SK-N-MC (cell line): ENCODE results near the gene MIB1.

Source experiments
- DNase-seq: peaks from one replicate; pipeline ENCODE4 v3.0.0-alpha.2; 2011; ENCODE audit warnings: low read depth, low spot score
- H3K27ac ChIP-seq: fragments of 200-600 bp; sonication (generic); 2 replicates; pipeline ENCODE4 v1.5.1; 2016; ENCODE audit warnings: mixed run types
- H3K36me3 ChIP-seq: fragments of 200-600 bp; sonication (generic); 2 replicates; pipeline ENCODE4 v1.6.1; 2017; ENCODE audit warnings: antibody characterized with exemption, low read length, mixed read lengths; ENCODE audit not compliant: insufficient read depth
- H3K4me3 ChIP-seq: fragments of 200-600 bp; sonication (generic); 2 replicates; pipeline ENCODE4 v1.5.1; 2016
- H3K9ac ChIP-seq: fragments of 200-600 bp; sonication (generic); 2 replicates; pipeline ENCODE4 v1.8.0; 2017; ENCODE audit warnings: mixed run types, mixed read lengths; ENCODE audit not compliant: insufficient read length
- H3K9me3 ChIP-seq: fragments of 200-600 bp; sonication (generic); 2 replicates; pipeline ENCODE4 v1.6.1; 2017; ENCODE audit warnings: low read depth, mild to moderate bottlenecking, antibody characterized with exemption, low read length, moderate library complexity, mixed read lengths
- EZH2 ChIP-seq: fragments of 200-600 bp; sonication (generic); IDR thresholded peaks from one replicate; pipeline ENCODE4 v1.6.1; 2017; ENCODE audit warnings: antibody characterized with exemption
- FOXP2 ChIP-seq: optimal IDR thresholded peaks from 2 replicates; pipeline ENCODE3; 2011; ENCODE audit warnings: mild to moderate bottlenecking, moderate library complexity; ENCODE audit not compliant: insufficient read depth; ENCODE audit errors: extremely low read length, control extremely low read depth
- POLR2AphosphoS5 ChIP-seq: IDR thresholded peaks from 2 replicates; pipeline ENCODE4 v1.6.1; 2012; ENCODE audit warnings: mild to moderate bottlenecking, low read depth, low read length, borderline replicate concordance

MIB1 gene

GRCh38 chr18:21741562-21742314, 1.1 kb downstream of the MIB1 start:
- Histone ChIP-seq H3K36me3 (no peaks in the 10 kb centered on the region), H3K27ac (no peak overlapping the region), H3K9me3 (no peaks in the 10 kb centered on the region), H3K4me3 (peak overlapping the region; percentile 98), H3K9ac (peak overlapping the region; percentile 96)
- no peak for TF ChIP-seq POLR2AphosphoS5
- TF ChIP-seq FOXP2: no peak
- TF ChIP-seq EZH2: no peak
- DNase-seq: no peak

GRCh38 chr18:21742315-21742687, 1.7 kb downstream of the MIB1 start:
- Histone ChIP-seq H3K27ac (no peak overlapping the region), H3K36me3 (no peaks in the 10 kb centered on the region), H3K9me3 (no peaks in the 10 kb centered on the region), H3K9ac (peak overlapping the region; percentile 96), H3K4me3 (peak overlapping the region; percentile 98)
- no peak for TF ChIP-seq EZH2
- no peak for TF ChIP-seq FOXP2
- no peak for TF ChIP-seq POLR2AphosphoS5
- no peak for DNase-seq

- DNase-seq: no peak
- peak overlapping the region; percentile 98 for H3K4me3 ChIP-seq
Observed at GRCh38 chr18:21743166-21743832, 2.7 kb downstream of the MIB1 start.

GRCh38 chr18:21745231-21745630, 4.6 kb downstream of the MIB1 start:
- Histone ChIP-seq H3K27ac (no peak overlapping the region), H3K36me3 (no peaks in the 10 kb centered on the region), H3K9me3 (no peaks in the 10 kb centered on the region), H3K9ac (no peak overlapping the region), H3K4me3 (no peak overlapping the region)
- TF ChIP-seq EZH2 (no peak), FOXP2 (no peak), POLR2AphosphoS5 (no peak)
- no peak for DNase-seq

More at GRCh38 chr18:21743166-21743832, 2.7 kb downstream of the MIB1 start:
- Histone ChIP-seq H3K27ac (no peak overlapping the region), H3K9ac (no peak overlapping the region), H3K36me3 (no peaks in the 10 kb centered on the region), H3K9me3 (no peaks in the 10 kb centered on the region)
- TF ChIP-seq POLR2AphosphoS5: no peak
- TF ChIP-seq FOXP2: no peak
- no peak for TF ChIP-seq EZH2

GRCh38 chr18:21747268-21747667, 6.7 kb downstream of the MIB1 start:
- Histone ChIP-seq H3K9ac (peak overlapping the region; percentile 30), H3K36me3 (no peaks in the 10 kb centered on the region), H3K27ac (no peak overlapping the region), H3K9me3 (no peaks in the 10 kb centered on the region), H3K4me3 (no peak overlapping the region)
- DNase-seq: no peak
- TF ChIP-seq POLR2AphosphoS5 (no peak), EZH2 (no peak), FOXP2 (no peak)

- H3K36me3 ChIP-seq: no peaks in the 10 kb centered on the region
- no peaks in the 10 kb centered on the region for H3K9me3 ChIP-seq
- no peak for DNase-seq
- no peak overlapping the region for H3K4me3 ChIP-seq
- TF ChIP-seq POLR2AphosphoS5: no peak
- no peak for TF ChIP-seq EZH2
- no peak for TF ChIP-seq FOXP2
- no peak overlapping the region for H3K27ac ChIP-seq
- peak overlapping the region; percentile 30 for H3K9ac ChIP-seq
Observed at GRCh38 chr18:21747764-21748693, 7.4 kb downstream of the MIB1 start.

- H3K36me3 ChIP-seq: no peaks in the 10 kb centered on the region
- no peak overlapping the region for H3K9ac ChIP-seq
- TF ChIP-seq POLR2AphosphoS5: no peak
- TF ChIP-seq EZH2: no peak
- no peak for TF ChIP-seq FOXP2
- H3K4me3 ChIP-seq: no peak overlapping the region
- H3K9me3 ChIP-seq: no peaks in the 10 kb centered on the region
- no peak overlapping the region for H3K27ac ChIP-seq
- DNase-seq: no peak
Observed at GRCh38 chr18:21757833-21758232, 17.2 kb downstream of the MIB1 start.

GRCh38 chr18:21759836-21760235, 19.2 kb downstream of the MIB1 start:
- no peak overlapping the region for H3K9ac ChIP-seq
- H3K4me3 ChIP-seq: no peak overlapping the region
- H3K27ac ChIP-seq: peak overlapping the region; percentile 43; the same call in 1 of the 2 replicates
- no peak for DNase-seq
- no peaks in the 10 kb centered on the region for H3K36me3 ChIP-seq
- TF ChIP-seq FOXP2 (no peak), POLR2AphosphoS5 (no peak), EZH2 (no peak)
- H3K9me3 ChIP-seq: no peaks in the 10 kb centered on the region
